GM12892 (cell line): ENCODE measurements around the gene POTEH.
"Not testable (repeated sequence)": the region's sequence is repeated elsewhere in the genome, so short reads cannot be mapped to it uniquely, and the experiment has no call there.

ENCODE experiments used
- POLR2A ChIP-seq: IDR thresholded peaks from 2 replicates; pipeline ENCODE4 v1.6.1; 2011; ENCODE audit warnings: low read depth, low read length, control low read depth
- TAF1 ChIP-seq: IDR thresholded peaks from 2 replicates; pipeline ENCODE4 v1.6.1; 2011; ENCODE audit warnings: low read depth, mild to moderate bottlenecking, control low read depth, low read length, borderline replicate concordance

- TF ChIP-seq POLR2A, TAF1: not testable (repeated sequence)
Measured at GRCh38 chr22:15669430-15669829, 20.4 kb upstream of the POTEH start.
